B cell (primary cell): ENCODE results near the gene PKNOX2. TPM values are rescaled to one million over a fixed set of nuclear protein-coding genes. Genes with fewer than 3 reads are reported as not detected.

ENCODE experiments used
- ATAC-seq: fragments of 200-7000 bp; cut with Tn5 transposase; one replicate; pipeline ENCODE4 v1.10.0; 2021; ENCODE audit warnings: low read depth, mild to moderate bottlenecking, moderate number of reproducible peaks, moderate library complexity
- CTCF ChIA-PET: fragments of 350-600 bp; sonication (Branson Sonifier 250); formaldehyde crosslinking; loops from one replicate; lab custom pipeline; 2021; ENCODE audit warnings: antibody characterized with exemption, inconsistent platforms; lab: Charles Lee
- POLR2A ChIA-PET: fragments of 350-600 bp; sonication (Branson Sonifier 250); formaldehyde crosslinking; loops from one replicate; lab custom pipeline; 2021; ENCODE audit warnings: antibody characterized with exemption; lab: Charles Lee
- DNase-seq: peaks from one replicate; pipeline ENCODE4 v3.0.0; 2013
- H2AFZ ChIP-seq: 2 replicates; pipeline ENCODE4 v1.6.1; 2012; ENCODE audit warnings: mild to moderate bottlenecking, low read depth, low read length; ENCODE audit not compliant: insufficient read depth, poor library complexity, severe bottlenecking
- H3K27ac ChIP-seq, 2 donors: 1 replicate in 1 of 2; 2 replicates in 1 of 2; pipeline ENCODE4 v1.5.1; 2012 to 2013; ENCODE audit warnings: low read length in 2 of 2, mild to moderate bottlenecking in 2 of 2, moderate library complexity in 1 of 2
- H3K27me3 ChIP-seq, 4 experiments: fragments of 200-600 bp in 1 of 4; sonication (generic) in 1 of 4; replicated peaks in 1 of 4; 1 replicate in 2 of 4; 2 replicates in 2 of 4; pipeline versions ENCODE4 v1.6.1 to v1.7.0; 2013 to 2016; ENCODE audit warnings: low read length in 3 of 4, mild to moderate bottlenecking in 2 of 4, mixed read lengths in 1 of 4, moderate library complexity in 1 of 4; ENCODE audit not compliant: insufficient read depth in 4 of 4, control insufficient read depth in 3 of 4; ENCODE audit errors: control extremely low read depth in 1 of 4
- H3K36me3 ChIP-seq, 2 experiments: replicated peaks in 1 of 2; 1 replicate in 1 of 2; 2 replicates in 1 of 2; pipeline versions ENCODE4 v1.6.1 to v1.7.1; 2013; ENCODE audit warnings: low read length in 1 of 2; ENCODE audit not compliant: insufficient read depth in 2 of 2, control insufficient read depth in 1 of 2; ENCODE audit errors: control extremely low read depth in 1 of 2, extremely low read depth in 1 of 2
- H3K4me1 ChIP-seq, 2 donors: fragments of 200-600 bp in 1 of 2; sonication (generic) in 1 of 2; 1 replicate in 1 of 2; 2 replicates in 1 of 2; pipeline versions ENCODE4 v1.5.1 to v1.6.1; 2013 to 2017; ENCODE audit warnings: low read length in 2 of 2; ENCODE audit not compliant: control insufficient read depth in 2 of 2, insufficient read depth in 2 of 2
- H3K4me2 ChIP-seq: replicated peaks from 2 replicates; pipeline ENCODE3; 2012; ENCODE audit warnings: mild to moderate bottlenecking, low read depth, low read length; ENCODE audit not compliant: poor library complexity, severe bottlenecking
- H3K4me3 ChIP-seq, 5 experiments: fragments of 200-600 bp in 1 of 5; sonication (generic) in 1 of 5; 1 replicate in 3 of 5; 2 replicates in 2 of 5; pipeline versions ENCODE4 v1.5.1 to v1.7.0; 2011 to 2016; ENCODE audit warnings: low read length in 4 of 5, mild to moderate bottlenecking in 4 of 5, low read depth in 2 of 5, control low read depth in 1 of 5, moderate library complexity in 1 of 5; ENCODE audit not compliant: insufficient read depth in 1 of 5; ENCODE audit errors: control extremely low read depth in 1 of 5, extremely low read depth in 1 of 5
- H3K79me2 ChIP-seq: fragments of 200-600 bp; sonication (generic); one replicate; pipeline ENCODE4 v1.6.0; 2016; ENCODE audit warnings: low read length; ENCODE audit not compliant: control insufficient read depth, insufficient read depth
- H3K9ac ChIP-seq: fragments of 200-600 bp; sonication (generic); 2 replicates; pipeline ENCODE4 v1.6.1; 2017; ENCODE audit warnings: mild to moderate bottlenecking, low read length, moderate library complexity
- H3K9me3 ChIP-seq, 3 donors: one replicate each; pipeline versions ENCODE4 v1.6.1 to v1.7.1; 2013; ENCODE audit warnings: low read length in 2 of 3; ENCODE audit not compliant: control insufficient read depth in 2 of 3, insufficient read depth in 1 of 3; ENCODE audit errors: control extremely low read depth in 1 of 3
- H4K20me1 ChIP-seq: 2 replicates; pipeline ENCODE4 v1.6.0; 2012; ENCODE audit warnings: mild to moderate bottlenecking, low read length; ENCODE audit not compliant: insufficient read depth, control insufficient read depth, poor library complexity, severe bottlenecking
- H3K27ac Mint-ChIP-seq: one replicate; pipeline ENCODE4 v1.8.0; 2021; ENCODE audit warnings: mixed read lengths
- H3K27me3 Mint-ChIP-seq: one replicate; pipeline ENCODE4 v1.8.0; 2021; ENCODE audit warnings: mixed read lengths
- H3K4me1 Mint-ChIP-seq: one replicate; pipeline ENCODE4 v1.8.0; 2021; ENCODE audit warnings: mixed read lengths
- H3K4me3 Mint-ChIP-seq: one replicate; pipeline ENCODE4 v1.8.0; 2021; ENCODE audit warnings: mixed read lengths
- H3K9me3 Mint-ChIP-seq: one replicate; pipeline ENCODE4 v1.8.0; 2022; ENCODE audit warnings: mixed read lengths; ENCODE audit not compliant: insufficient read depth
- EZH2 ChIP-seq: IDR thresholded peaks from 2 replicates; pipeline ENCODE4 v1.6.1; 2012; ENCODE audit warnings: borderline replicate concordance, low read depth, mild to moderate bottlenecking, moderate library complexity, low read length; ENCODE audit not compliant: insufficient read depth, poor library complexity, severe bottlenecking
- WGBS: methylation state at CpG from one replicate; pipeline ENCODE4 v1.1.5; 2013; ENCODE audit warnings: missing lambda C conversion rate; ENCODE audit not compliant: insufficient coverage; 5-methylcytosine and 5-hydroxymethylcytosine counted together
- intact Hi-C: fragments of 100-400 bp; cut with micrococcal nuclease; formaldehyde crosslinking; loops from one replicate; pipeline ENCODE4 v1.10.0; 2022
- polyA plus RNA-seq: library from polyadenylated mRNA; depleted of rRNA; stranded (reverse); fragments of >200 nt; gene quantifications from 2 replicates; pipeline ENCODE4 v1.2.3, GENCODE V29; 2012
- total RNA-seq, 2 donors: library from RNA; stranded (reverse); fragments of 120-200 nt in 1 of 2; gene quantifications; 1 replicate in 1 of 2; 2 replicates in 1 of 2; pipeline versions ENCODE4 v1.2.3 to v1.2.4, GENCODE V29; 2013 to 2022
- TF ChIP-seq, protein P1 (sequence below): fragments of 200-600 bp; IDR thresholded peaks from one replicate; pipeline ENCODE4 v1.8.0; 2022; ENCODE audit warnings: antibody characterized with exemption, mild to moderate bottlenecking

The PKNOX2 gene
- total and polyA plus RNA-seq, 2 donors (not counting 1 experiment from before 2014, with no cell fraction given) = not detected

DNA sequence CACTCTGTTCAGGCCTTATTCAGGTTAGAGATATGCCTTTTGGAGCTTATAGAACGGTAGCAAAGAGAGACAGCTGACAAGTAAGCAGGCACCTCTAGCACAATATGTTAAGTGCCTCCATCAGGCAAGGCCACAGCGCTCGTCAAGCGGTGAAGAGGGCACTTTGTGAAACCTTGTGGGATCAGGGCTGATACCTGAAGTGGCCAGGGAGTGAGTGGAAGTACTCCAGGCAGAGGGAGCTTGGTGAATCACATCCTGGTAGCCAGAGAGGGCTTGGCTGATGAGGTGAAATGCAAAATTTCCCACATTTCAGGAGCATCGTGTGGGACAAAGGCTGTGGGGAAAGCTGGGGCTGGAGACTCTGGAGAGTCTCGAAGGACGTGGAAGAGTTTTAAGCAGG, 87.4 kb downstream of the PKNOX2 start:
- Histone ChIP-seq H2AFZ (no peak overlapping the region), H4K20me1 (no peaks in the 10 kb centered on the region), H3K27ac (no peak overlapping the region), H3K9ac (no peak overlapping the region), H3K79me2 (no peaks in the 10 kb centered on the region), H3K4me2 (no peak overlapping the region), H3K9me3 (no peaks in the 10 kb centered on the region), H3K4me1 (no peaks in the 10 kb centered on the region), H3K36me3 (no peaks in the 10 kb centered on the region), H3K27me3 (no peaks in the 10 kb centered on the region), H3K4me3 (no peak overlapping the region)
- TF ChIP-seq, protein P1, sequence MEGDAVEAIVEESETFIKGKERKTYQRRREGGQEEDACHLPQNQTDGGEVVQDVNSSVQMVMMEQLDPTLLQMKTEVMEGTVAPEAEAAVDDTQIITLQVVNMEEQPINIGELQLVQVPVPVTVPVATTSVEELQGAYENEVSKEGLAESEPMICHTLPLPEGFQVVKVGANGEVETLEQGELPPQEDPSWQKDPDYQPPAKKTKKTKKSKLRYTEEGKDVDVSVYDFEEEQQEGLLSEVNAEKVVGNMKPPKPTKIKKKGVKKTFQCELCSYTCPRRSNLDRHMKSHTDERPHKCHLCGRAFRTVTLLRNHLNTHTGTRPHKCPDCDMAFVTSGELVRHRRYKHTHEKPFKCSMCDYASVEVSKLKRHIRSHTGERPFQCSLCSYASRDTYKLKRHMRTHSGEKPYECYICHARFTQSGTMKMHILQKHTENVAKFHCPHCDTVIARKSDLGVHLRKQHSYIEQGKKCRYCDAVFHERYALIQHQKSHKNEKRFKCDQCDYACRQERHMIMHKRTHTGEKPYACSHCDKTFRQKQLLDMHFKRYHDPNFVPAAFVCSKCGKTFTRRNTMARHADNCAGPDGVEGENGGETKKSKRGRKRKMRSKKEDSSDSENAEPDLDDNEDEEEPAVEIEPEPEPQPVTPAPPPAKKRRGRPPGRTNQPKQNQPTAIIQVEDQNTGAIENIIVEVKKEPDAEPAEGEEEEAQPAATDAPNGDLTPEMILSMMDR = no peak
- TF ChIP-seq EZH2 = no peak
- no peaks in the 10 kb centered on the region for H3K9me3 Mint-ChIP-seq
- peaks cover 9% of the 10 kb centered on the region for H3K27me3 Mint-ChIP-seq
- H3K4me1 Mint-ChIP-seq = no peaks in the 10 kb centered on the region
- intact Hi-C loops = no loop called here
- CTCF ChIA-PET = interaction anchor here (0.6 kb wide), 1 partner anchor 597 kb away, joined by 3 read pairs; no protein-coding TSS in a partner anchor
- 95% methylated on average over 7 of the region's 7 CpGs for WGBS
- DNase-seq (no peak), ATAC-seq (no peak)
- POLR2A ChIA-PET = no interaction called here
- H3K27ac Mint-ChIP-seq = no peak overlapping the region
- H3K4me3 Mint-ChIP-seq = no peak overlapping the region

DNA sequence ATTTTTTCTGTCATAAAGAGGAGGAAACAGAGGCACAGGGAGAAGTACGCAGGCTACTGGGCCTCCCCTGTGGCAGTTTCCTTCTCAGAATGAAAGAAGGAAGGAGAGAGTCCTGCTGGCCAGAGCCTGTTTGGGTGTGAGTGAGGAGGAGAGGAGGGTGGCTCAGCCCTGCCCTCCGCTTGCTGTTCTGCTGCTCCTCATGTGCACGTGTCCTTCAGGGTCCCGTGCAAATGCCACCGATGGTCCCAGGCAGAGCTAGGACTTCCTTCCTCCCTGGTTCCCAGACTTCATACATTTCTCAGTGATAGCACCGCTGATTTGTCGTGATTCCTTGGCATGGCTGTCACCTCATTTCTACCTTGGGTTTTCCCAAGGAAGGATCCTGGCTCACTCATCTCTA, 88.7 kb downstream of the PKNOX2 start:
- intact Hi-C loops = no loop called here
- Histone ChIP-seq H3K9me3 (no peaks in the 10 kb centered on the region), H4K20me1 (no peaks in the 10 kb centered on the region), H3K27me3 (no peaks in the 10 kb centered on the region), H3K27ac (no peak overlapping the region), H3K9ac (no peak overlapping the region), H3K36me3 (no peaks in the 10 kb centered on the region), H3K4me1 (no peaks in the 10 kb centered on the region), H2AFZ (no peak overlapping the region), H3K79me2 (no peaks in the 10 kb centered on the region), H3K4me2 (no peak overlapping the region), H3K4me3 (no peak overlapping the region)
- H3K4me1 Mint-ChIP-seq = no peaks in the 10 kb centered on the region
- H3K27ac Mint-ChIP-seq = no peak overlapping the region
- 49% methylated on average over 7 of the region's 7 CpGs for WGBS
- H3K4me3 Mint-ChIP-seq = no peak overlapping the region
- H3K9me3 Mint-ChIP-seq = no peaks in the 10 kb centered on the region
- ChIA-PET CTCF (no interaction called here), POLR2A (no interaction called here)
- no peak for DNase-seq
- peaks cover 10% of the 10 kb centered on the region for H3K27me3 Mint-ChIP-seq
- no peak for ATAC-seq
- no peak for TF ChIP-seq EZH2
